Measurements from ENCODE around the gene GGTLC2.
"Not testable (repeated sequence)": the region's sequence is repeated elsewhere in the genome, so short reads cannot be mapped to it uniquely, and the experiment has no call there.

- TF ChIP-seq CTCF, POLR2A, POLR2AphosphoS5 (IDR thresholded peaks at IDR 0.05): not testable (repeated sequence)
Measured at GRCh38 chr22:22638313-22638712, 6.1 kb upstream of the GGTLC2 start.

All from suprapubic skin (tissue), 4 donors.